Occipital lobe (tissue), 2 donors: ENCODE data around the gene NEUROD2. TPM values are rescaled to one million over a fixed set of nuclear protein-coding genes. Genes with fewer than 3 reads are reported as not detected.

Experiments used
- DNase-seq: peaks from one replicate; lab custom pipeline; 2025; lab: John Stamatoyannopoulos, UW
- total RNA-seq: library from RNA; depleted of rRNA; stranded (reverse); fragments of >200 nt; gene quantifications from one replicate; pipeline ENCODE4 v1.2.3, GENCODE V29; 2014

Gene NEUROD2
- total RNA-seq, 1 donor from 2014 or later: 70.3 TPM

DNA sequence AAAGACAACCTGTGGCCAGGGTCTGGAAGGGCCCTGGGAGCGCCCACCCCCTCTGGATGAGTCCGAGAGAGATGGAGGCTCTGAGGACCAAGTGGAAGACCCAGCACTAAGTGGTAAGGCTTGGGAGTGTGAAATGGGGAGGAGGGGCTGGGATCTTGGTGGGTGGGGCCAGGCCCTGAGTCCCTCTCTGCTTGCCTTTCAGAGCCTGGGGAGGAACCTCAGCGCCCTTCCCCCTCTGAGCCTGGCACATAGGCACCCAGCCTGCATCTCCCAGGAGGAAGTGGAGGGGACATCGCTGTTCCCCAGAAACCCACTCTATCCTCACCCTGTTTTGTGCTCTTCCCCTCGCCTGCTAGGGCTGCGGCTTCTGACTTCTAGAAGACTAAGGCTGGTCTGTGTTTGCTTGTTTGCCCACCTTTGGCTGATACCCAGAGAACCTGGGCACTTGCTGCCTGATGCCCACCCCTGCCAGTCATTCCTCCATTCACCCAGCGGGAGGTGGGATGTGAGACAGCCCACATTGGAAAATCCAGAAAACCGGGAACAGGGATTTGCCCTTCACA, 28.0 kb upstream of the NEUROD2 start:
- no peak for DNase-seq

DNA sequence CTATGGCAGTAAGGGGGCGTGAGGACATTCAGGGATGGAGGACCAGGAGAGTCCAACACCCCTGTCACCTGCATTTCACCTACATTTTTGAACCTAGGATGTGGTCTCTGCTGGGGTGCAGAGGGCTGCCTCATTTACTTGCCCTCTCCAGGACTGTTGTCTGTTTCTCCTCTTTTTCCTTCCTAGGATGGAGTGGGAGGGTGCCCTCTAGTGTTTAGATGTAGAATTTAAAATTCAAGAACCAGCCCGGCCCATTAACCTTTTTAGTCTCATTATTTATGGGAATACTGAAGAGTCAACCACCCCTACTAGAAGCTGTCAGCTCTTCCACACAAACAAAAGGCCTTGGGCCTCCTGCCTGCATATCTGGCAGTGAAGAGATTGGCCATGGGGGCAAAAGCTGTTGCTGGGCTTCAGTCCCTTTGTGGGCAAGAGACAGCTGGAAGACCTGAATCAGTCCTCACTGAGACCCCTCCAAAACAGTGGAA, 26.7 kb upstream of the NEUROD2 start:
- no peak for DNase-seq

- no peak for DNase-seq
These were observed 26.0 kb upstream of the NEUROD2 start for GRCh38 chr17:39633570-39634183.

GRCh38 chr17:39632153-39632941, 24.6 kb upstream of the NEUROD2 start:
- peak; percentile 51 for DNase-seq

- DNase-seq: no peak
These were observed 23.7 kb upstream of the NEUROD2 start for GRCh38 chr17:39631403-39631802.

DNA sequence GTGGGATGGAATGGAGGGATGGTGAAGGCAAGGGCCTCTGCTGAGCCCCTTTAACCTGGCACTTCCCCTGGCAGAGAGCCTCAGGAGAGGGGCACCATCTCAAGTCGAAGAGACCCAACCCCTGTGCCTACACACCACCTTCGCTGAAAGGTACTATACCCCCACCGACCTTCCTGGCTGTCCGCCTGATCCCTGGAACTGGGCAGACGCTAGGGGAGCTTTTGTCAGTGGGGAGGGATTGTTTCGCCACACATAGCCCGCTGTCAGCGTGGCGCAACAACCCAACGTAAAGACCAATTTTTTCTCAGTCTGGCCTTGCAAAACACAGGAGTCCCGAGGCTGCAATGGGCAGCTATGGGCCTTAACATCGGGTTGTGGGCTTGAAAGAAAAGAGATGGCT, 22.2 kb upstream of the NEUROD2 start:
- no peak for DNase-seq

GRCh38 chr17:39629494-39629880, 21.8 kb upstream of the NEUROD2 start:
- DNase-seq: no peak

GRCh38 chr17:39628655-39629493, 21.2 kb upstream of the NEUROD2 start:
- no peak for DNase-seq

GRCh38 chr17:39627712-39628516, 20.2 kb upstream of the NEUROD2 start:
- DNase-seq: no peak

GRCh38 chr17:39627047-39627711, 19.5 kb upstream of the NEUROD2 start:
- no peak for DNase-seq

- DNase-seq: no peak
These were observed 18.7 kb upstream of the NEUROD2 start, which contains the start of gene PPP1R1B for GRCh38 chr17:39626171-39627046. PPP1R1B (plus strand) TSS chr17:39626952; CDS start chr17:39627393, 441 bp downstream.

DNA sequence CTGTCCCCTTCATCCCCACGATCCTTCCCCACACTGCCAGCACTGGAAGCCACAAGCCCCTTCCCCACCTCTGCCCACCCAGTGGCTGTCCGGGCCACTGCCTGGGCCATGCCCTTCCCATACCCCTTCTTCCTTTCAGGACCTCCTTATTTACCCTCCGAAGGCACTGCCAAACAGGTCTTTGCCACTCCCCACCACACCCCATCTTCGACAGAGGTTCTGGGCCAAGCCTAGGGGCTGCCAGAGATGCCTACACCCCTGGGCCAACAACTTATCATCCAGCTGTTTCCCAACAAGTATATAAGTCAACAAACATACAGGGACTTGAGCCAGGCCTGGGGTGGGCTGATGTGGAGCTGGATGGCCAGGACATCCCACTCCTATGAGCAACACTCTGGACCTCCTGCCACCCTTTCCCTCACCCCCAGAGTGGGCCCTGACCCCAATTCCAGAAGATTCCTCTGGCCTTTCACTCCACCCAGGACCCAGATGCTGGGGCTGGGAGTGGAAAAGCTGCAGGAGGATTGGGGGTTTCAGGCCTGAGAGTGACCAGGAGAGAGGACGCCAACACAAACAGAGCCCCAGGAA, 17.6 kb upstream of the NEUROD2 start:
- DNase-seq: no peak

DNA sequence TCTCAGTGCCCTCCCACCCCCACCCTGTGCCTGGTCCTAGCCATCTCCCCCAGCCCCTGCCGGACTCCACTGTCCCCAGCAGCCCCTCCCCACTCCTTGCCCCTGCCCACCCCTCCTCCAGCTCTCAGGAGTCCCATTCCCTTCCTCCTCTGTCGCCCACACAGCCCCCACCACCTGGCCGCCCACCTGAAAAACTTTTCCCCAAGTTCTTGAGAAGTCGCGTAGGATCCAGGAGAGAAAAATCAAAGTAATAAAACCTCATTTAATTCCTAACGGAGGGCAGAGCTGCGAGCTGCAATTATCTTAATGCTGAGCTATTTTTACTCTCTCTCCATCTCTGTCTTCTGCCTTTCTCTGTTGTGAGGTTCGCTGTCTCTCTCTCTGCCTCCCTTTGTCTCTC, 16.6 kb upstream of the NEUROD2 start:
- no peak for DNase-seq

DNA sequence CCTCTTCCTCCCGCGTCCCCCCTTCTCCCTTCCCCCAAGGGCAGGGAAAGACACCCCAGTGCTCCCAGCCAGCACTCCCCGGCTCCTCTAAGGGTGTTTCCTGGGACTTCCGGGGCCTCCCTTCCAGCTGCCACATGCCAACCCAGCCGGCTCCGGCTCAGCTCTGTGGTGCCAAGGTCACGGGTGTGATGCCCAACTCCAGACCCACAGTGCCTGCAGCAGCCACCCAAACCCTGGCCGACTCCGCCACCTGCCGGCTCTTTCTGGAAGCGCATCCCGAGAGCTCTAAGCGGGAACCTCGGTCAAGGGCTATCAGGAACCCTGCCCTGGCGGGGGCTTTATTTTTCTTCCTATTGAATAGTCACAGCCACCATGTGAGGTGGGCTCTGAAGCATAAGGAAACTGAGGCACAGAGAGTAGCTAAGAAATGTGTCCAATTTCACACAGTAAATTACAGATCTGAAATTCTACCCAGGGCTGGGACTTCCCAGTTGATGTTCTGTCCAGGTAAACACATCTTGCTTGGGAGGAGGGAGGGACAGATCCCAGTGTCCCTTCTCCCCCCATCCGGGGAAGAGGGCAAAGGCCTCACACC, 15.7 kb upstream of the NEUROD2 start:
- DNase-seq: peak; percentile 85

- no peak for DNase-seq
These were observed 14.8 kb upstream of the NEUROD2 start for GRCh38 chr17:39622380-39623006.

DNA sequence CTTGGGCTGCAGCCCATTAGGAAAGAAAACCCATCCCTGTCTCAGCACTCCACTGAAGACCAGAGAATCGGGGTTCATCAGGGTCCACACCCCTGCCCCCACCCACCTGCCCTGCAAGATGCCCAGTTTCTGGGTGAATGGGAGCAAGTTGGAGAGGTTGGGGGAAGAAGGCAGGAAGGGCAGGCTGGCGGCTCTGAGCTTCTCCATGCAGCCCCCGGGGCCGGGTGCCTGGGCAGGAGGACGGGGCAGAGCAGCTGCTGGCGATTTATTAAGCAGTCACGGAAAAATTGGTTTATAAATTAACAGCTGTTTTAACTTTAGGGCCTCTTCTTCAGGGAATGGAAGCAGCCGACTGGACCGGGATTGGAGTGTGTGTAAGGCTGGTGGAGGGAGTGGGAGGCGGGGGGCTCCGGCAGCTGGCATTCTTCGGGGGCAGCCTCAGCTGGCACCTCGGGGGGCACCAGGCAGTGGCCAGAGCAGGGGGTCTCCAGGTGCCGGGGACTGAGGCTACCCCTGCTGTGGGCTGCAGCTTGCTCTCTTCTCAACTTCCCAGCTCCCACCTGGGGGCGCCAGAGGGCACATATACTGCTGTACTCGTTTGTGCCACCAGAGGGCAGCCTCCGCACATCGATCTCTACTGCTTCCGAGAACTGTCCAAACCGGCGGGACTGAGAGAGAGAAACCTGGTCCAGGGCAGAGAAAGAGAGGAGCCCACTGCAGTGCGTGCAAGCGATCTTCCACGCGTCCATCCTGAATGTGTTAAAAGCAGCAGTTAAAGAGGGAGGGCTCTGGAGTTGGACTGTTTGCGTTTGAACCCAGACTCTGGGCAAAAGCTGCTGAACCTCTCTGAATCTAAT, 14.0 kb upstream of the NEUROD2 start:
- DNase-seq: peak; percentile 79

GRCh38 chr17:39619786-39620101, 12.0 kb upstream of the NEUROD2 start:
- DNase-seq: no peak
